HepG2 (cell line): Measurements from ENCODE around the gene ZNF736.

Source experiments
- CHD2 ChIP-seq: IDR thresholded peaks from 2 replicates; pipeline ENCODE4 v1.6.1; 2011; ENCODE audit warnings: low read depth, low read length, improper control_type of control experiment
- CREB1 ChIP-seq, 2 experiments: fragments of 450-650 bp in 1 of 2; IDR thresholded peaks; 2 replicates each; pipeline ENCODE4 v1.6.1; 2016 to 2017; ENCODE audit warnings: control low read depth in 1 of 2, mild to moderate bottlenecking in 1 of 2, missing compliant biosample characterization in 1 of 2, missing genetic modification characterization in 1 of 2
- CSRNP2 ChIP-seq: sonication (generic); formaldehyde crosslinking; conservative IDR thresholded peaks from 2 replicates; pipeline ENCODE4 v1.8.0; 2022; ENCODE audit warnings: low read depth, missing genetic modification reagents
- HNRNPK ChIP-seq: fragments of 200-400 bp; formaldehyde crosslinking; IDR thresholded peaks from 2 replicates; pipeline ENCODE4 v1.6.1; 2018; ENCODE audit warnings: low read length, low read depth, moderate library complexity, mild to moderate bottlenecking; ENCODE audit not compliant: poor library complexity, severe bottlenecking
- JDP2 ChIP-seq: sonication (generic); formaldehyde crosslinking; IDR thresholded peaks from 2 replicates; pipeline ENCODE4 v1.8.1; 2022; ENCODE audit warnings: missing genetic modification reagents, borderline replicate concordance
- MAX ChIP-seq: IDR thresholded peaks from 2 replicates; pipeline ENCODE4 v1.6.1; 2012; ENCODE audit warnings: inconsistent platforms
- PATZ1 ChIP-seq: sonication (generic); formaldehyde crosslinking; IDR thresholded peaks from 2 replicates; pipeline ENCODE4 v1.4.0; 2020; ENCODE audit warnings: missing genetic modification reagents

GRCh38 chr7:64300641-64301405, 12.9 kb upstream of the ZNF736 start:
- no peak for TF ChIP-seq PATZ1 (CRISPR knock-in tag)
- no peak for TF ChIP-seq HNRNPK
- TF ChIP-seq CSRNP2 (CRISPR knock-in tag): no peak
- TF ChIP-seq CREB1 (IDR thresholded peaks at IDR 0.05): 0 out of 2 replicates have a peak, but pooled peaks have one; percentile 24
- no peak for TF ChIP-seq CREB1 (CRISPR knock-in tag; IDR thresholded peaks at IDR 0.05)
- no peak for TF ChIP-seq CHD2
- TF ChIP-seq MAX: no peak
- TF ChIP-seq JDP2 (CRISPR knock-in tag): no peak
